PFSK-1 (cell line): ENCODE data around the gene PDCD11. TPM values are rescaled to one million over a fixed set of nuclear protein-coding genes. Genes with fewer than 3 reads are reported as not detected.

Source experiments
- FOXP2 ChIP-seq: optimal IDR thresholded peaks from 2 replicates; pipeline ENCODE3; 2011; ENCODE audit warnings: borderline replicate concordance, control low read depth, inconsistent platforms; ENCODE audit not compliant: insufficient read depth; ENCODE audit errors: extremely low read length, extremely low read depth
- POLR2AphosphoS5 ChIP-seq: IDR thresholded peaks from 2 replicates; pipeline ENCODE4 v1.6.1; 2012; ENCODE audit warnings: low read depth, mild to moderate bottlenecking, control low read depth, low read length, moderate library complexity
- SIN3A ChIP-seq: IDR thresholded peaks from 2 replicates; pipeline ENCODE4 v1.6.1; 2012; ENCODE audit warnings: mild to moderate bottlenecking, low read length, moderate library complexity, borderline replicate concordance; ENCODE audit not compliant: insufficient read depth
- TAF1 ChIP-seq: IDR thresholded peaks from 2 replicates; pipeline ENCODE4 v1.6.1; 2012; ENCODE audit warnings: low read length, control low read depth, borderline replicate concordance; ENCODE audit not compliant: insufficient read depth
- polyA plus RNA-seq: library from polyadenylated mRNA; unstranded; fragments of >200 nt; gene quantifications from one replicate; pipeline ENCODE4 v1.2.1, GENCODE V29; 2012; ENCODE audit warnings: low read depth, missing spikeins; ENCODE audit not compliant: insufficient read length
- TF ChIP-seq, protein P1 (sequence below), 2 experiments: IDR thresholded peaks; 2 replicates each; pipeline versions ENCODE4 v1.6.1 to v1.8.0; 2011 to 2012; ENCODE audit warnings: low read depth in 2 of 2, low read length in 2 of 2, control low read depth in 1 of 2, inconsistent platforms in 1 of 2, mild to moderate bottlenecking in 1 of 2, moderate library complexity in 1 of 2; ENCODE audit not compliant: insufficient read depth in 1 of 2

PDCD11 gene, protein sequence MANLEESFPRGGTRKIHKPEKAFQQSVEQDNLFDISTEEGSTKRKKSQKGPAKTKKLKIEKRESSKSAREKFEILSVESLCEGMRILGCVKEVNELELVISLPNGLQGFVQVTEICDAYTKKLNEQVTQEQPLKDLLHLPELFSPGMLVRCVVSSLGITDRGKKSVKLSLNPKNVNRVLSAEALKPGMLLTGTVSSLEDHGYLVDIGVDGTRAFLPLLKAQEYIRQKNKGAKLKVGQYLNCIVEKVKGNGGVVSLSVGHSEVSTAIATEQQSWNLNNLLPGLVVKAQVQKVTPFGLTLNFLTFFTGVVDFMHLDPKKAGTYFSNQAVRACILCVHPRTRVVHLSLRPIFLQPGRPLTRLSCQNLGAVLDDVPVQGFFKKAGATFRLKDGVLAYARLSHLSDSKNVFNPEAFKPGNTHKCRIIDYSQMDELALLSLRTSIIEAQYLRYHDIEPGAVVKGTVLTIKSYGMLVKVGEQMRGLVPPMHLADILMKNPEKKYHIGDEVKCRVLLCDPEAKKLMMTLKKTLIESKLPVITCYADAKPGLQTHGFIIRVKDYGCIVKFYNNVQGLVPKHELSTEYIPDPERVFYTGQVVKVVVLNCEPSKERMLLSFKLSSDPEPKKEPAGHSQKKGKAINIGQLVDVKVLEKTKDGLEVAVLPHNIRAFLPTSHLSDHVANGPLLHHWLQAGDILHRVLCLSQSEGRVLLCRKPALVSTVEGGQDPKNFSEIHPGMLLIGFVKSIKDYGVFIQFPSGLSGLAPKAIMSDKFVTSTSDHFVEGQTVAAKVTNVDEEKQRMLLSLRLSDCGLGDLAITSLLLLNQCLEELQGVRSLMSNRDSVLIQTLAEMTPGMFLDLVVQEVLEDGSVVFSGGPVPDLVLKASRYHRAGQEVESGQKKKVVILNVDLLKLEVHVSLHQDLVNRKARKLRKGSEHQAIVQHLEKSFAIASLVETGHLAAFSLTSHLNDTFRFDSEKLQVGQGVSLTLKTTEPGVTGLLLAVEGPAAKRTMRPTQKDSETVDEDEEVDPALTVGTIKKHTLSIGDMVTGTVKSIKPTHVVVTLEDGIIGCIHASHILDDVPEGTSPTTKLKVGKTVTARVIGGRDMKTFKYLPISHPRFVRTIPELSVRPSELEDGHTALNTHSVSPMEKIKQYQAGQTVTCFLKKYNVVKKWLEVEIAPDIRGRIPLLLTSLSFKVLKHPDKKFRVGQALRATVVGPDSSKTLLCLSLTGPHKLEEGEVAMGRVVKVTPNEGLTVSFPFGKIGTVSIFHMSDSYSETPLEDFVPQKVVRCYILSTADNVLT (N-terminal part only)
- polyA plus RNA-seq, result 51.0 TPM

DNA sequence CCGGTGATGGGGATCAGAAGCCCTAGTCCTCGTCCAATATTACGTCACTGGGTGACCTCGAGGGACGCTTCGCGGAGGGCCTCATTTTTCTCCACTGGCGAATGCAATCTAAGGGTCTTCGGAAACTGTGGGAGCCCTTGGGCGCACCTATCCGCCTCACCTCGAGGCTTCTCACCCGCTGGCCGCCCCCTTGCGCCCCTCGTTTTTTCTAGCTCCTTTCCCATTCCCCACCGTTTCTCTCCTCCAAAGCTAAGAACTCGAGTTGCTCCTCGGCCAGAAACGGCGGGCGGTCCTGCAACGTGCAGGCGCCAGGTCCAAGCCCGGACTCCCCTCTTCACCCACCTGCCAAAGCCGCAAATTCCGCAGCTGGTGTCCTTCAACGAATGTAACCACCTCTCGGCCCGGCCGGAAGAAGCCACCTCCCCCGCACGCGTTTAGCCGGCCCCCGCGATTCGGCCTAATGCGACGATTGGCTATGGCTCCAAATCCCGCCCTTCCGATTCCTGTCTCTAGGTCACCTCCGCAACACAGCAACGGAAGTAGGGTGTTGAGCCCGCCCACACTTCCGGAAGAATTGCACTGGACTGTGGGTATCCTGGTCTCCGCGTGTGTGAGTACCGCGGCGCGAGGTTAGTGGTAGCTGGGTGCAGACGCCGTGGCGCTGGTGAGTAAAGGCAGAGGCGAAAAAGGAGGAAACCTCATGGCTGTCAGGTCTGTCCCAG, at the start of gene PDCD11, which contains the start of gene ATP5MK:
TSS of gene PDCD11 (plus strand) at position 560 of the 722 bp plus-strand sequence. CDS start 1,801 bp downstream, outside the sequence.
TSS of gene ATP5MK (minus strand) at position 409 of the 722 bp plus-strand sequence. CDS start 4,018 bp downstream, outside the sequence.
- TF ChIP-seq, protein P1, sequence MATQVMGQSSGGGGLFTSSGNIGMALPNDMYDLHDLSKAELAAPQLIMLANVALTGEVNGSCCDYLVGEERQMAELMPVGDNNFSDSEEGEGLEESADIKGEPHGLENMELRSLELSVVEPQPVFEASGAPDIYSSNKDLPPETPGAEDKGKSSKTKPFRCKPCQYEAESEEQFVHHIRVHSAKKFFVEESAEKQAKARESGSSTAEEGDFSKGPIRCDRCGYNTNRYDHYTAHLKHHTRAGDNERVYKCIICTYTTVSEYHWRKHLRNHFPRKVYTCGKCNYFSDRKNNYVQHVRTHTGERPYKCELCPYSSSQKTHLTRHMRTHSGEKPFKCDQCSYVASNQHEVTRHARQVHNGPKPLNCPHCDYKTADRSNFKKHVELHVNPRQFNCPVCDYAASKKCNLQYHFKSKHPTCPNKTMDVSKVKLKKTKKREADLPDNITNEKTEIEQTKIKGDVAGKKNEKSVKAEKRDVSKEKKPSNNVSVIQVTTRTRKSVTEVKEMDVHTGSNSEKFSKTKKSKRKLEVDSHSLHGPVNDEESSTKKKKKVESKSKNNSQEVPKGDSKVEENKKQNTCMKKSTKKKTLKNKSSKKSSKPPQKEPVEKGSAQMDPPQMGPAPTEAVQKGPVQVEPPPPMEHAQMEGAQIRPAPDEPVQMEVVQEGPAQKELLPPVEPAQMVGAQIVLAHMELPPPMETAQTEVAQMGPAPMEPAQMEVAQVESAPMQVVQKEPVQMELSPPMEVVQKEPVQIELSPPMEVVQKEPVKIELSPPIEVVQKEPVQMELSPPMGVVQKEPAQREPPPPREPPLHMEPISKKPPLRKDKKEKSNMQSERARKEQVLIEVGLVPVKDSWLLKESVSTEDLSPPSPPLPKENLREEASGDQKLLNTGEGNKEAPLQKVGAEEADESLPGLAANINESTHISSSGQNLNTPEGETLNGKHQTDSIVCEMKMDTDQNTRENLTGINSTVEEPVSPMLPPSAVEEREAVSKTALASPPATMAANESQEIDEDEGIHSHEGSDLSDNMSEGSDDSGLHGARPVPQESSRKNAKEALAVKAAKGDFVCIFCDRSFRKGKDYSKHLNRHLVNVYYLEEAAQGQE (IDR thresholded peaks at IDR 0.05; ENCODE audit: insufficient read depth in 1 of 2, low read depth in 2 of 2, low read length in 2 of 2), result no peak
- peak; percentile 90 for TF ChIP-seq POLR2AphosphoS5
- peak; percentile 61 for TF ChIP-seq FOXP2
- peak; percentile 82; the same call in 1 of the 2 replicates for TF ChIP-seq TAF1
- TF ChIP-seq SIN3A, result peak; percentile 51; the same call in 1 of the 2 replicates

DNA sequence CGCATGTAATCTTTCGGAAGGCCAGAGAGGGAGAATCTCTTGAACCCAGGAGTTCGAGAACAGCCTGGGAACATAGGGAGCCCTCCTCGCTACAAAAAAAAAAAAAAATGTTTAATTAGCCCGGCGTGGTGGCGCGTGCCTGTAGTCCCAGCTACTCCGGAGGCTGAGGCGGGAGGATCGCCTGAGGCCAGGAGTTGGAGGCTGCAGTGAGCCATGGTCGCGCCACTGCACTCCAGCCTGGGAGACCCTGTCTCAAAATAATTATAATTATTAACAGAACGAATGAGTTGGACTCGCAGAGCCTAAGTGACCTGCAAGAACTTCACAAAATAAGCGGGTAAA, 46.3 kb upstream of the PDCD11 start:
- TF ChIP-seq TAF1 (no peak), FOXP2 (no peak), SIN3A (no peak), POLR2AphosphoS5 (no peak)
- TF ChIP-seq, protein P1 (IDR thresholded peaks at IDR 0.05; ENCODE audit: insufficient read depth in 1 of 2, low read depth in 2 of 2, low read length in 2 of 2), result no peak

DNA sequence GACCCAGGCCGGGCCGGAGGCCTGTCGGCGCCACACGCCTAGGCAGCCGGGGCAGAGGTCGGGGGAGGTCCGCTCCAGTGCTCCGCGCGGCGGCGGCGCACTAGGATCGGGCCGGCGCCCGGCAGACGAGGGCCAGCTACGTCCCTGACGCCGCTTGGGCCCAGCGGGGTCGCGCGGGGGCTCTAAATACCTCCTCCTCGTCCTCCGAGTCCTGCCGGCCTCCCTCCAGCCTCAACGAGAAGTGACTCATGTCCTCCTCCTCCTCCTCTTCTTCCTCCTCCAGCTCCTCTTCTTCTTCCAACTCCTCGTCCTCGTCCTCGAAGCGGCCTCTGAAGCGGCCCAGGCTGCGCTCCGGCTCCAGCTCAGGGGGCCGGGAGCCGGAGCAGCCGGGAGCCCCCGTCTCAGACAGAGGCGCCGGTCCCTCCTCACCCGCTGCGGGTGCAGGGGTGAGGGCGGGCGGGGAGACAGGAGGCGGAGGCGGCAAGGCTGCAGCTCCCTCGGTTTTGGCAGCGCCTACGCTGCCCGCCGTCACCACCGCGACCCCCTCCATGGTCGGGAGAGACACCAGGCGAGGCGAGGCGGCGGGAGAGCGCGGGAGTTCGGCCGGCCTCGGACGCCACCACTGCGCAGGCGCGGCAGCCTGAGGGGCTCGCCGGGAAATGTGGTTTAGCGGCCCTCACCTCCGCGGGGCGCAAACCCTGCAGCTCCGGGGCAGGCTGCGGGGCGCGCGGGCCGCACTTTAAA, 45.7 kb upstream of the PDCD11 start, which contains the start of gene PCGF6:
TSS of gene PCGF6 (minus strand) at position 624 of the 744 bp plus-strand sequence. CDS start at position 550, 74 bp downstream.
- TF ChIP-seq, protein P1 (IDR thresholded peaks at IDR 0.05; ENCODE audit: insufficient read depth in 1 of 2, low read depth in 2 of 2, low read length in 2 of 2), result no peak
- TF ChIP-seq POLR2AphosphoS5 (peak; percentile 65), SIN3A (no peak), TAF1 (peak; percentile 69; the same call in 1 of the 2 replicates), FOXP2 (peak; percentile 7)

DNA sequence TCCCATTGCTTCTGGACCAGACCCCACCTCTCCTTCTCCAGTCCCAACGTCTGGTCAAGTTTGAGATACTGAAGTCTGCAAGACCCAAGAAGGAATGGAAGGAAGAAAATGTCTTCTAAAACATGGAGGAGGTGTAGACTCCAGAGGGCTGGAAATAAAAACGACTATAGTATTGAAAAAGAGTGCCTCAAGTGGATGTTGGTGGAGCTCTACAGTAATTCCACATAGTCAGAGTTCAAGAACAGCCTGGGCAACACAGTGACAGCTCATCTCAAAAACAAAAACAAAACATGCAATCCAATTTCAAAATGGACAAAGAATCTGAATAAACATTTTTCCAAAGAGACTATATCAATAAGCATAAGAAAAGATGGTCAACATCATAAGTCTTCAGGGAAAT, 43.1 kb upstream of the PDCD11 start:
- TF ChIP-seq FOXP2, result no peak
- TF ChIP-seq SIN3A, result no peak
- TF ChIP-seq POLR2AphosphoS5, result no peak
- TF ChIP-seq TAF1, result no peak
- TF ChIP-seq, protein P1 (IDR thresholded peaks at IDR 0.05; ENCODE audit: insufficient read depth in 1 of 2, low read depth in 2 of 2, low read length in 2 of 2), result no peak
